GM12874 (cell line): Measurements from ENCODE around the gene DHODH.
"Not testable (repeated sequence)": the region's sequence is repeated elsewhere in the genome, so short reads cannot be mapped to it uniquely, and the experiment has no call there.

Experiments
- TF ChIP-seq, protein P1 (sequence below): IDR thresholded peaks from 2 replicates; pipeline ENCODE4 v1.5.1; 2011; ENCODE audit warnings: low read depth, mild to moderate bottlenecking, control low read depth, low read length, moderate library complexity; ENCODE audit not compliant: insufficient read depth

The DHODH gene

GRCh38 chr16:72044296-72044695 lies 35.8 kb downstream of the DHODH start:
- TF ChIP-seq, protein P1, sequence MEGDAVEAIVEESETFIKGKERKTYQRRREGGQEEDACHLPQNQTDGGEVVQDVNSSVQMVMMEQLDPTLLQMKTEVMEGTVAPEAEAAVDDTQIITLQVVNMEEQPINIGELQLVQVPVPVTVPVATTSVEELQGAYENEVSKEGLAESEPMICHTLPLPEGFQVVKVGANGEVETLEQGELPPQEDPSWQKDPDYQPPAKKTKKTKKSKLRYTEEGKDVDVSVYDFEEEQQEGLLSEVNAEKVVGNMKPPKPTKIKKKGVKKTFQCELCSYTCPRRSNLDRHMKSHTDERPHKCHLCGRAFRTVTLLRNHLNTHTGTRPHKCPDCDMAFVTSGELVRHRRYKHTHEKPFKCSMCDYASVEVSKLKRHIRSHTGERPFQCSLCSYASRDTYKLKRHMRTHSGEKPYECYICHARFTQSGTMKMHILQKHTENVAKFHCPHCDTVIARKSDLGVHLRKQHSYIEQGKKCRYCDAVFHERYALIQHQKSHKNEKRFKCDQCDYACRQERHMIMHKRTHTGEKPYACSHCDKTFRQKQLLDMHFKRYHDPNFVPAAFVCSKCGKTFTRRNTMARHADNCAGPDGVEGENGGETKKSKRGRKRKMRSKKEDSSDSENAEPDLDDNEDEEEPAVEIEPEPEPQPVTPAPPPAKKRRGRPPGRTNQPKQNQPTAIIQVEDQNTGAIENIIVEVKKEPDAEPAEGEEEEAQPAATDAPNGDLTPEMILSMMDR: no peak

DNA sequence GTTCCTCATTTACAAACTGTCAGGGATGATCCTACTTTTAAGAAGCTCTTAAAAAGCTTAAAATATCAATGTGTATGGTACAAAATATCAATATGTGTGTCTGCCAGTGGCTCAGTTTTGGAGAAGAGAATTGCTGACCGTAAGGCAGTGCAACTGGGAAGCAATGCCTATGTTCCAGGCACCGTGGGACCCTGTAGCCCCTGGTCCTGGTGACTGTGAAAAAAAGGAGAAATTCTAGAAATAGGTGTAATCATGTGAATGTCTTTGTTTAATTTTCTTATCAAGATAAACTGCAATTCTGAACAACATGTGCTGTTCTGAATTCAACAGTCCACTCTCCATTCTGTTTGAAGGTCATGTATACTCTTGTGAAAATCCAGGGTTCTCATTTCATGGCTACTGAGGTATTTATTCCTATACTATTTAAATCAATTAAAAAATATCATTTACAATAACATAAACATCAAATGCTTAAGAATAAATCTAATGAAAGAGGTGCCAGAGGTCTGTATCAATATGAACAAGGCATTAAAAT lies 36.3 kb downstream of the DHODH start:
- TF ChIP-seq, protein P1: no peak

- TF ChIP-seq, protein P1: no peak
Observed at GRCh38 chr16:72049110-72049509, 40.6 kb downstream of the DHODH start.

DNA sequence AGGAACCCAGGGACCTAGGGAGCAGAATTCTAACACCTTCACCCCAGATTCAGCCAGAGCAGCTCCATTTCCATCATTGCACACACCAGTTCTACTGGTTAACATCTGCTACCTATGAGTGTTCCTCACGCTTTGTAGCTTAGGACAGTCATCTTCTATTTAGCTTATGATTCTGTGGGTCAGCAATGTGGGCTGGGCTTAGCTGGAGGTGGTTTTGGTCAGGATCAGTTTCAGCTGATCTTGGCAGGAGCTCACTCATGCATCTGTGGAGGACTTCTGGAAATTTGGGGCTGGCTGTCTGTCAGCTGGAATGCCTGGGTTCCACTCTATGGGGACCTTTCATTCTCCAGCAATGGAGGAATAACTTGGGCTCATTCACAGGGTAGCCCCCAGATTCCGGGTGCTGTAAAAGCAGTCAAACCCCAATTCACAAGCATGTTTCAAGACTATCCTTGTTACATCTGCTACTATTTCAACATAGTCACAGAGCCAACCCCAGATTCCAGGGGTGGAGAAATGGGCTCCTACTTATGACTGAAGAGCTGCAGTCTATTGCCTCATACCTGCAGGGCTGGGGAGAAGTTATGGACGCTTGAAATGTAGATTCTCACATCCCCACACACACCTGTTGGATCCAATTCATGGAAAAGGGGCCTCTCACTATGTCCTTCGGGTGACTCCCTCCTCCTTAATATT lies 42.4 kb downstream of the DHODH start:
- TF ChIP-seq, protein P1: no peak

GRCh38 chr16:72051818-72052217 lies 43.3 kb downstream of the DHODH start:
- TF ChIP-seq, protein P1: no peak

DNA sequence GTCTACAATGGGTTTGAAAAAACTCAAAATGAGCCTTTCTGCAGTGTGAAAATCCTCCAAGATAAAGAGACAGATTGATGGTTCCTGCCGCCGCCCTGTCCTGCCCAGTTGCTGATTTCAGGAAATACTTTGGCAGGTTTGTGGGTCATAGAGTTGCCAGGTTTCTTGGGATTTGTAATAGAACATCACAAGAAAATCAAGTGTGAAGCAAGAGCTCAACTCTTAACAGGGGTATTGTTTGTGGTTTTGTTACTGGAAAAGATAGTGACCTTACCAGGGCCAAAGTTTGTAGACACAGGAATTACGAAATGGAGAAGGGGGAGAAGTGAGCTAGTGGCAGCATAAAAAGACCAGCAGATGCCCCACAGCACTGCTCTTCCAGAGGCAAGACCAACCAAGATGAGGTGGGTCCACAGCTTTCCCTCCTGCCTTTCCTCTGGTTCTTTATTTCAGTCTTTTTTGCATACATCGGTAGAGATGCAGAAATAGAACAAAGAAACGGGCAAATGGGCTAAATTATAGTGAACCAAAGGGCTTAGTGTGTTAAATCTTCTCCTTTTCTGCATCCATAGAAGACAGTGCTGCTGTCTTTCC lies 45.8 kb downstream of the DHODH start, which contains the start of gene HP:
HP (plus strand) TSS at position 252 of the 594 bp plus-strand sequence; CDS start at position 400, 148 bp downstream.
- TF ChIP-seq, protein P1: not testable (repeated sequence)

GRCh38 chr16:72055911-72056310 lies 47.4 kb downstream of the DHODH start:
- TF ChIP-seq, protein P1: no peak
